Caco-2 (cell line): Measurements from ENCODE around the gene FARP1. TPM values are rescaled to one million over a fixed set of nuclear protein-coding genes. Genes with fewer than 3 reads are reported as not detected.

Experiments used
- BruUV-seq: library from RNA; stranded (reverse); fragments of 400-500 nt; replicated peaks from 2 replicates; lab custom pipeline; 2021; lab: Mats Ljungman, UMichigan
- CTCF ChIA-PET: fragments of 300-600 bp; sonication (Branson Sonifier 250); formaldehyde crosslinking; loops from one replicate; lab custom pipeline; 2022; ENCODE audit warnings: antibody characterized with exemption; lab: Charles Lee
- POLR2A ChIA-PET: fragments of 300-600 bp; sonication (Branson Sonifier 250); formaldehyde crosslinking; loops from one replicate; lab custom pipeline; 2022; ENCODE audit warnings: antibody characterized with exemption; lab: Charles Lee
- DNase-seq, 2 experiments: peaks; one replicate each; pipeline versions ENCODE4 v3.0.0 to v3.0.0-alpha.2; 2020 to 2022
- H3K27me3 ChIP-seq: replicated peaks from 2 replicates; pipeline ENCODE4 v1.6.0; 2011; ENCODE audit warnings: low read length; ENCODE audit not compliant: control insufficient read depth, insufficient read depth
- H3K36me3 ChIP-seq: 2 replicates; pipeline ENCODE4 v1.5.1; 2011; ENCODE audit warnings: low read length; ENCODE audit not compliant: control insufficient read depth, insufficient read depth
- H3K4me1 ChIP-seq: fragments of 250-450 bp; sonication (Bioruptor Pico); 2 replicates; pipeline ENCODE4 v1.5.1; 2020; ENCODE audit warnings: mild to moderate bottlenecking
- H3K4me3 ChIP-seq: 2 replicates; pipeline ENCODE4 v1.5.1; 2011; ENCODE audit warnings: low read depth, mild to moderate bottlenecking, control low read depth, low read length
- H3K9me3 ChIP-seq: fragments of 250-450 bp; sonication (Bioruptor Pico); 2 replicates; pipeline ENCODE4 v1.5.1; 2020; ENCODE audit warnings: mild to moderate bottlenecking, moderate library complexity
- H3K27ac Mint-ChIP-seq: one replicate; pipeline ENCODE4 v1.8.0; 2022; ENCODE audit warnings: mixed read lengths; ENCODE audit not compliant: unreplicated experiment
- H3K27me3 Mint-ChIP-seq: one replicate; pipeline ENCODE4 v1.8.0; 2022; ENCODE audit warnings: mixed read lengths; ENCODE audit not compliant: insufficient read depth, unreplicated experiment
- H3K36me3 Mint-ChIP-seq: one replicate; pipeline ENCODE4 v1.8.0; 2022; ENCODE audit warnings: mild to moderate bottlenecking, mixed read lengths; ENCODE audit not compliant: insufficient read depth, unreplicated experiment
- H3K4me1 Mint-ChIP-seq: one replicate; pipeline ENCODE4 v1.8.0; 2022; ENCODE audit warnings: low read depth, mixed read lengths; ENCODE audit not compliant: unreplicated experiment
- H3K4me3 Mint-ChIP-seq: one replicate; pipeline ENCODE4 v1.8.0; 2022; ENCODE audit warnings: mild to moderate bottlenecking, moderate library complexity, mixed read lengths; ENCODE audit not compliant: unreplicated experiment
- H3K9me3 Mint-ChIP-seq: one replicate; pipeline ENCODE4 v1.8.0; 2022; ENCODE audit warnings: mixed read lengths; ENCODE audit not compliant: unreplicated experiment
- intact Hi-C: fragments of 100-400 bp; cut with micrococcal nuclease; formaldehyde crosslinking; loops from one replicate; pipeline ENCODE4 v1.10.0; 2022; ENCODE audit not compliant: unreplicated experiment
- total RNA-seq: library from RNA; stranded (reverse); gene quantifications from 2 replicates; pipeline ENCODE4 v1.2.3, GENCODE V29; 2022
- TF ChIP-seq, protein P1 (sequence below), 2 experiments: fragments of 200-600 bp in 1 of 2; IDR thresholded peaks; 1 replicate in 1 of 2; 2 replicates in 1 of 2; pipeline versions ENCODE4 v1.5.1 to v1.8.0; 2011 to 2022; ENCODE audit warnings: antibody characterized with exemption in 1 of 2, control low read depth in 1 of 2, inconsistent platforms in 1 of 2, low read depth in 1 of 2, low read length in 1 of 2, mild to moderate bottlenecking in 1 of 2, moderate library complexity in 1 of 2; ENCODE audit not compliant: insufficient read depth in 1 of 2, severe bottlenecking in 1 of 2, unreplicated experiment in 1 of 2

The FARP1 gene
- total RNA-seq, 1 experiment from 2014 or later, result 189 TPM

DNA sequence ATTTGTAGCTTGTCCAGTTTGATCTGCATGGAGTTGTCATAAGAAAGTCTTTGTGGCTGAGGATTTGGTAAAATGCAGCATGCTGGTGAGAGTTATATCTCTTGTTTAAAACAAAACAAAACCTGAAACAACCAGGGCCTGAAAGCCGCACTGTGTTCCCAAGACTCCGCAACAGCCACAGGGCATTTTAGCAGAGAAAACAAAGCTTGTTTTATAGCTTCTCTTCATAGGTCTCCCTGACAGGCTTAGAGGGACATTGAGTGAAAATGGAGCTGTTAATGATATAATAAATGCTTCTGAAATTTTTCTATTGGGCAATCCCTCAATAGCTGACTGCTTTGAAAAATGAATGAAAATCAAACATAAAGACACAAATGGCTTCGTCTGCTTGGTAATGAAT, 182.8 kb downstream of the FARP1 start:
- no peak for DNase-seq
- Mint-ChIP-seq H3K9me3 (no peaks in the 10 kb centered on the region), H3K27me3 (no peaks in the 10 kb centered on the region), H3K36me3 (peaks cover 13% of the 10 kb centered on the region), H3K27ac (no peak overlapping the region), H3K4me1 (peaks cover 34% of the 10 kb centered on the region), H3K4me3 (no peak overlapping the region)
- no TSS peak for BruUV-seq
- Histone ChIP-seq H3K27me3 (no peaks in the 10 kb centered on the region), H3K4me3 (no peak overlapping the region), H3K4me1 (peaks cover 33% of the 10 kb centered on the region), H3K36me3 (no peaks in the 10 kb centered on the region; the same call in none of the 2 replicates), H3K9me3 (no peaks in the 10 kb centered on the region)
- CTCF ChIA-PET, result interaction anchor here (0.7 kb wide), 1 partner anchor 125 kb away, joined by 5 read pairs; no protein-coding TSS in a partner anchor
- intact Hi-C loops, result loop anchor here (10.0 kb wide), 1 partner anchor 181 kb away; the partner anchor contains the start of gene FARP1
- TF ChIP-seq, protein P1, sequence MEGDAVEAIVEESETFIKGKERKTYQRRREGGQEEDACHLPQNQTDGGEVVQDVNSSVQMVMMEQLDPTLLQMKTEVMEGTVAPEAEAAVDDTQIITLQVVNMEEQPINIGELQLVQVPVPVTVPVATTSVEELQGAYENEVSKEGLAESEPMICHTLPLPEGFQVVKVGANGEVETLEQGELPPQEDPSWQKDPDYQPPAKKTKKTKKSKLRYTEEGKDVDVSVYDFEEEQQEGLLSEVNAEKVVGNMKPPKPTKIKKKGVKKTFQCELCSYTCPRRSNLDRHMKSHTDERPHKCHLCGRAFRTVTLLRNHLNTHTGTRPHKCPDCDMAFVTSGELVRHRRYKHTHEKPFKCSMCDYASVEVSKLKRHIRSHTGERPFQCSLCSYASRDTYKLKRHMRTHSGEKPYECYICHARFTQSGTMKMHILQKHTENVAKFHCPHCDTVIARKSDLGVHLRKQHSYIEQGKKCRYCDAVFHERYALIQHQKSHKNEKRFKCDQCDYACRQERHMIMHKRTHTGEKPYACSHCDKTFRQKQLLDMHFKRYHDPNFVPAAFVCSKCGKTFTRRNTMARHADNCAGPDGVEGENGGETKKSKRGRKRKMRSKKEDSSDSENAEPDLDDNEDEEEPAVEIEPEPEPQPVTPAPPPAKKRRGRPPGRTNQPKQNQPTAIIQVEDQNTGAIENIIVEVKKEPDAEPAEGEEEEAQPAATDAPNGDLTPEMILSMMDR (IDR thresholded peaks at IDR 0.05; ENCODE audit: insufficient read depth in 1 of 2, low read depth in 1 of 2, low read length in 1 of 2, severe bottlenecking in 1 of 2, unreplicated experiment in 1 of 2), result no peak
- POLR2A ChIA-PET, result no interaction called here

- Mint-ChIP-seq H3K27me3 (no peaks in the 10 kb centered on the region), H3K4me3 (no peak overlapping the region), H3K9me3 (no peaks in the 10 kb centered on the region), H3K36me3 (peaks cover 9% of the 10 kb centered on the region), H3K27ac (no peak overlapping the region), H3K4me1 (peaks cover 29% of the 10 kb centered on the region)
- Histone ChIP-seq H3K36me3 (no peaks in the 10 kb centered on the region; the same call in none of the 2 replicates), H3K4me1 (peaks cover 27% of the 10 kb centered on the region), H3K4me3 (no peak overlapping the region), H3K9me3 (no peaks in the 10 kb centered on the region), H3K27me3 (no peaks in the 10 kb centered on the region)
- no TSS peak for BruUV-seq
- ChIA-PET CTCF (no interaction called here), POLR2A (no interaction called here)
- TF ChIP-seq, protein P1 (IDR thresholded peaks at IDR 0.05; ENCODE audit: insufficient read depth in 1 of 2, low read depth in 1 of 2, low read length in 1 of 2, severe bottlenecking in 1 of 2, unreplicated experiment in 1 of 2), result no peak
- intact Hi-C loops, result loop anchor here (10.0 kb wide), 1 partner anchor 181 kb away; the partner anchor contains the start of gene FARP1
- no peak for DNase-seq
Observed at GRCh38 chr13:98326291-98326690, 183.4 kb downstream of the FARP1 start.

GRCh38 chr13:98327371-98328270, 184.7 kb downstream of the FARP1 start:
- Mint-ChIP-seq H3K27ac (peak overlapping the region; percentile 73), H3K36me3 (peaks cover 9% of the 10 kb centered on the region), H3K4me3 (peak overlapping the region; percentile 43), H3K4me1 (peaks cover 29% of the 10 kb centered on the region), H3K9me3 (no peaks in the 10 kb centered on the region), H3K27me3 (no peaks in the 10 kb centered on the region)
- Histone ChIP-seq H3K36me3 (no peaks in the 10 kb centered on the region), H3K9me3 (no peaks in the 10 kb centered on the region), H3K4me3 (no peak overlapping the region), H3K27me3 (no peaks in the 10 kb centered on the region), H3K4me1 (peaks cover 29% of the 10 kb centered on the region)
- ChIA-PET POLR2A (no interaction called here), CTCF (interaction anchor here (0.9 kb wide), 1 partner anchor 22 kb away, joined by 3 read pairs; no protein-coding TSS in a partner anchor)
- TF ChIP-seq, protein P1 (IDR thresholded peaks at IDR 0.05; ENCODE audit: insufficient read depth in 1 of 2, low read depth in 1 of 2, low read length in 1 of 2, severe bottlenecking in 1 of 2, unreplicated experiment in 1 of 2), result no peak
- intact Hi-C loops, result loop anchor here (1.0 to 10.0 kb wide), 3 partner anchors 7 to 183 kb away; partner anchors contain the start of gene FARP1
- BruUV-seq, result no TSS peak
- DNase-seq, result peak; percentile 73 to 78
